ENCODE data around the gene GNB1L. TPM values are rescaled to one million over a fixed set of nuclear protein-coding genes. Genes with fewer than 3 reads are reported as not detected.

Gene GNB1L
- total RNA-seq, 1 donor from 2014 or later = 9.9 TPM

GRCh38 chr22:19786264-19786585 lies 68.4 kb downstream of the GNB1L start:
- Mint-ChIP-seq H3K36me3 (peaks cover 18% of the 10 kb centered on the region), H3K27ac (no peak overlapping the region), H3K4me1 (no peaks in the 10 kb centered on the region), H3K4me3 (no peak overlapping the region), H3K27me3 (ENCODE audit: low read depth) (peaks cover 4% of the 10 kb centered on the region), H3K9me3 (peaks cover 17% of the 10 kb centered on the region)
- DNase-seq (ENCODE audit: low spot score in 2 of 2, unreplicated experiment in 2 of 2) = no peak
- TF ChIP-seq CTCF (IDR thresholded peaks at IDR 0.05; ENCODE audit: unreplicated experiment) = no peak

DNA sequence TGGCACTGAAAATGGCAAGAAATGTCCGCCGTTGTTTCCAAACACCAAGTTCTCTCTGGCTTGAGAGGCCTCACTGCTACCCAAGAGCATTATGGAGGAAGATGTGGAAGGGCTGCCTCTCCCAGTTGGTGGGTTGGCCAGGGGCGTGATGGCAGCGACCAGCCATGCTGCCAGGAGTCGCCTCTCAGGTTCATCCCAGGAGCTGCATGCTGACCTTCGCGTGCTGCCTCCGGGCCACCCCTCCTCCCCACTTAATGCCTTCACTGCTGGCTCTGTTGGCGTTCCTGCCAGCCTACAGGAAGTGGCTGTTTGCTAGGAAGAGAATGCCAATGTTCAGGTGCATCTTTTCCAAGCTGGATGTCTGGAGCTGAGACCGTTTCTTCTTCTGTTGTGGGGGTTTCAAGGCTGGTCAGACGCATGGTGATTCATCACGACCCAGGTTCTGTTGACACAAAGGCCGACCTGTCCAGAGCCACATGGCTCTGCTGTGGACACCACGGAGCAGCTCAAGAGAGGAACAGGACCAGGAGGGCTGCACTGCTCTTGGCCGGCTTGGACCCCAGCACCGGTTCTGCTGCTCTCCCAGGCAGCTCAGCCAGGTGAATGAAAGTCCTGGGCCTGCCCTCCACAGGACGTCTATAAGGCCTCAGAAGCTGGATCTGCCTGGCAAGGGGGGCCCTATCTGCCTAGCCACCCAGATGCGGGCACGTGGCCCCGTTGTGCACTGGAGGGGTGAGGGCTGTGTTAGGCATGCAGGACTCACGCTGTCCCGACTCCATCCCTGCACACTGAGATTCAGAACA lies 69.0 kb downstream of the GNB1L start:
- no peak for TF ChIP-seq CTCF (IDR thresholded peaks at IDR 0.05; ENCODE audit: unreplicated experiment)
- no peaks in the 10 kb centered on the region for H3K4me1 Mint-ChIP-seq
- H3K36me3 Mint-ChIP-seq = peaks cover 14% of the 10 kb centered on the region
- H3K9me3 Mint-ChIP-seq = peaks cover 14% of the 10 kb centered on the region
- H3K4me3 Mint-ChIP-seq = no peak overlapping the region
- peaks cover 4% of the 10 kb centered on the region for H3K27me3 Mint-ChIP-seq (ENCODE audit: low read depth)
- H3K27ac Mint-ChIP-seq = no peak overlapping the region
- DNase-seq (ENCODE audit: low spot score in 2 of 2, unreplicated experiment in 2 of 2) = no peak

DNA sequence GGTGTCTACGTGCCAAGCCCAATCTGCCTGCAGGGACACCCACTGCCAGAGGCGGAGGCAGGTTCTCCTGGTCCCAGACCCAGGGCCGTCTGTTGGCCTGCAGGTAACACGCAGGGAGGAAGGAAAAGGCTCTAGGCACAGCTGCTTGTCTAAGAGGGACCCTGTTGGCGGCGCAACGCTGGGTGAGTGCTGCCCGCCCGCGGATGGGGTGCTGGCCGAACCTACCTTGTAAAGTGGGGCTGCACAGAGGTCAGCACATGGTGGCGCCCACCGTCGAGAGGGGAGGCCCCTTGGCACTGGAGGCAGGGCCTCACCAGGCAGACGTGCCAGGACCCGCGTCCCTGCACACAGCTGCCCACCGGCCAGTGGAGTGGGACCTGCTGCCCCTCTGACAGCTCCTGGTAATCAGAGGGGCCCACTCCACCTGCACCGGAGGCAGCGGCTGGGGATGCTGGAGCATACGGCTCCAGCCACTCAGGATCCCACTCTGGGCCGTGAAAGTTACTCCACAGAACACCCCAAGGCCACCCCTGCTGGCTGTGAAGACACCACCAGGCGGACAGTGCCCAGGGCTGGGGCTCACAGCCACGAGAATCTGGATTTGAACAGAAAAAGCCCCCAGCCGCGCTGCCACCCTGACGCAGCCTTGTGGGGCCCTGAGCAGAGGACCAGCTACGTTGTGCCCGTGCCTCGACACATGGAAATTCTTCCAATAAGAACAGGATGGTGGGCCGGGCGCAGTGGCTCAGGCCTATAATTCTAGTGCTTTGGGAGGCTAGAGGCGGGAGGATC lies 70.1 kb downstream of the GNB1L start:
- Mint-ChIP-seq H3K4me3 (no peak overlapping the region), H3K4me1 (peaks cover 4% of the 10 kb centered on the region), H3K36me3 (peaks cover 4% of the 10 kb centered on the region), H3K9me3 (peaks cover 5% of the 10 kb centered on the region), H3K27ac (no peak overlapping the region), H3K27me3 (ENCODE audit: low read depth) (peaks cover 11% of the 10 kb centered on the region)
- DNase-seq (ENCODE audit: low spot score in 2 of 2, unreplicated experiment in 2 of 2) = peak in 1 of 2 experiments; percentile 16
- TF ChIP-seq CTCF (IDR thresholded peaks at IDR 0.05; ENCODE audit: unreplicated experiment) = no peak

DNA sequence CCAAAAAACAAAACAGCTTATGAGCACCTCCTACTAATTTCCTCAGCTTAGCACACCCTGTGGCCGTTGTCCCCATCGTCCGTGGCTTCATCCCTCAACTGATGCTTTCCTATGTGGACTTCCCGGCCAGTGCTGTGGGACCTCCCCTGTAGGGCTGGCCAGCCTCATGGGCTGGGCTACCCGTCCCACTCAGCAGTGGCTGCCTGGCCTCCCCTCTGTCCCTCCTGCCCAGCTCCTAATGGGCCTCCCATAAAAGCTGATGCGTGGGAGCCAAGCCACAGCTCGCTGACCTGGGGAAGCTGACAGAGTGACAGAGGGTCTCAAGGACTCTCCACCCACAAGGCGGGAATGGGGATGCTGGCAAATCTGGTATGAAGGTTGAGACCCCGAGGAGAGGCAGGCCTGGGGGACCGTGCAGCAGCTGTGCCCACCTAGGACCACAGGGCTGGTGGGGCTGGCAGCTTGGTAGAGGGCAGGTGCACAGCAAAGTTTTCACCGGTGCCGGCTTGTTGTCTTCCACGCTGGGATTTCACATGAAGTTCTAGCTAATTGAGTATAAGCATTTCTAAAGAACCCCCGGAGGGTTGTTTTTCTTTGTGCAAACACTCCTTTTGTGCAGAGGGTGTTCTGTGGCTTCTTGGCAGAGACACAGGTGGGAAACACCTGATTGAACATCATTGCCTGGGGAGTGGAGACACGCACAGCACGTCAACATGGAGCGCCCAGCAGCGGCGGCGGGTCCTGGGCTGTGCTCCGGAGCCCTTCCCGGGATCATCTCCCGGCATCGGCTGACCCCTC lies 70.9 kb downstream of the GNB1L start:
- H3K9me3 Mint-ChIP-seq = peaks cover 5% of the 10 kb centered on the region

More for the DNA sequence above, 70.9 kb downstream of the GNB1L start:
- Mint-ChIP-seq H3K4me1 (peaks cover 4% of the 10 kb centered on the region), H3K27ac (no peak overlapping the region), H3K36me3 (peaks cover 4% of the 10 kb centered on the region), H3K27me3 (ENCODE audit: low read depth) (peaks cover 19% of the 10 kb centered on the region), H3K4me3 (no peak overlapping the region)
- TF ChIP-seq CTCF (IDR thresholded peaks at IDR 0.05; ENCODE audit: unreplicated experiment) = no peak
- DNase-seq (ENCODE audit: low spot score in 2 of 2, unreplicated experiment in 2 of 2) = peak in 1 of 2 experiments; percentile 14

Data from mesothelial cell of epicardium (in vitro differentiated cells).